ENCODE results near the gene TMEM255B. TPM values are rescaled to one million over a fixed set of nuclear protein-coding genes. Genes with fewer than 3 reads are reported as not detected.

TMEM255B gene
- total RNA-seq, 1 experiment from 2014 or later, result 4.7 TPM

DNA sequence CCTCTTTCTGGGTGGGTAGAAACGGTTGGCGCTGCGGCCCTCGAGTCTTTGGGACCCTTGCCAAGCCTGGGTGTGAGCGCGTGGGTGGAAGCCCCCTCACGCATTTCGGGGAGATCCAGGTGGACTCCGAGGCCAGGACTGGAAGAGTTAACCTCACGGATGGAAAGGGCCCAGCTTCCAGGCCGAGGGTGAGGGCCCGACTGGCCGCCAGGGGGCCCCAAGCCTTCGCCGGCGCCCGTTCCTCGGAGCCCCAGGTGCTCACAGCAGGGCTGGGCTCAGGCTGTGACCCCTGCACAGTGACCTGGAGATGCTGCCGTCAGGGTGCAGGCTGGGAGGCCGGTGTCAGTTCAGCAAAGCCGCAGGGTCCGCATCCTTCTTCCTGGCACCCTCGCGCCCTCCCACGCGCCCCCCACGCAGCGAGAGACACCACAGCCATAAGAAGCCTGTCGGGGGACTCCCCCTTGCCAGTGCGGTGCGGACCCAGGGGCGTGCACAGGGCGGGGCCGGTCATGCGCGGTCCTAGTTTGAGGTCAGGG is 34.2 kb upstream of the TMEM255B start (continued):
- TF ChIP-seq RELA (CRISPR knock-in tag; IDR thresholded peaks at IDR 0.05; ENCODE audit: borderline replicate concordance) (no peak), ZNF121 (CRISPR knock-in tag; IDR thresholded peaks at IDR 0.05) (0 out of 2 replicates have a peak, but pooled peaks have one; percentile 28), ZBTB21 (CRISPR knock-in tag; IDR thresholded peaks at IDR 0.05; ENCODE audit: borderline replicate concordance) (no peak), ELF4 (CRISPR knock-in tag; IDR thresholded peaks at IDR 0.05; ENCODE audit: low read depth) (no peak), MXD4 (CRISPR knock-in tag; IDR thresholded peaks at IDR 0.05; ENCODE audit: borderline replicate concordance) (no peak), GRHL2 (CRISPR knock-in tag; IDR thresholded peaks at IDR 0.05; ENCODE audit: insufficient replicate concordance, severe bottlenecking) (no peak), ZNF232 (CRISPR knock-in tag; IDR thresholded peaks at IDR 0.05) (no peak), SOX15 (CRISPR knock-in tag; IDR thresholded peaks at IDR 0.05) (no peak), ZNF423 (CRISPR knock-in tag; IDR thresholded peaks at IDR 0.05) (peak; percentile 100), SMAD4 (CRISPR knock-in tag; IDR thresholded peaks at IDR 0.05) (no peak), CREB1 (CRISPR knock-in tag; IDR thresholded peaks at IDR 0.05) (no peak), ZNF671 (CRISPR knock-in tag; IDR thresholded peaks at IDR 0.05) (no peak), GTF2I (CRISPR knock-in tag; conservative IDR thresholded peaks at IDR 0.05) (no peak), TEAD4 (CRISPR knock-in tag; IDR thresholded peaks at IDR 0.05) (no peak), JUN (CRISPR knock-in tag; IDR thresholded peaks at IDR 0.05) (no peak), ESRRA (CRISPR knock-in tag; IDR thresholded peaks at IDR 0.05; ENCODE audit: borderline replicate concordance) (no peak)
- TF ChIP-seq, protein P1, sequence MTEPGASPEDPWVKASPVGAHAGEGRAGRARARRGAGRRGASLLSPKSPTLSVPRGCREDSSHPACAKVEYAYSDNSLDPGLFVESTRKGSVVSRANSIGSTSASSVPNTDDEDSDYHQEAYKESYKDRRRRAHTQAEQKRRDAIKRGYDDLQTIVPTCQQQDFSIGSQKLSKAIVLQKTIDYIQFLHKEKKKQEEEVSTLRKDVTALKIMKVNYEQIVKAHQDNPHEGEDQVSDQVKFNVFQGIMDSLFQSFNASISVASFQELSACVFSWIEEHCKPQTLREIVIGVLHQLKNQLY (CRISPR knock-in tag; IDR thresholded peaks at IDR 0.05), result no peak
- TF ChIP-seq, protein P2, sequence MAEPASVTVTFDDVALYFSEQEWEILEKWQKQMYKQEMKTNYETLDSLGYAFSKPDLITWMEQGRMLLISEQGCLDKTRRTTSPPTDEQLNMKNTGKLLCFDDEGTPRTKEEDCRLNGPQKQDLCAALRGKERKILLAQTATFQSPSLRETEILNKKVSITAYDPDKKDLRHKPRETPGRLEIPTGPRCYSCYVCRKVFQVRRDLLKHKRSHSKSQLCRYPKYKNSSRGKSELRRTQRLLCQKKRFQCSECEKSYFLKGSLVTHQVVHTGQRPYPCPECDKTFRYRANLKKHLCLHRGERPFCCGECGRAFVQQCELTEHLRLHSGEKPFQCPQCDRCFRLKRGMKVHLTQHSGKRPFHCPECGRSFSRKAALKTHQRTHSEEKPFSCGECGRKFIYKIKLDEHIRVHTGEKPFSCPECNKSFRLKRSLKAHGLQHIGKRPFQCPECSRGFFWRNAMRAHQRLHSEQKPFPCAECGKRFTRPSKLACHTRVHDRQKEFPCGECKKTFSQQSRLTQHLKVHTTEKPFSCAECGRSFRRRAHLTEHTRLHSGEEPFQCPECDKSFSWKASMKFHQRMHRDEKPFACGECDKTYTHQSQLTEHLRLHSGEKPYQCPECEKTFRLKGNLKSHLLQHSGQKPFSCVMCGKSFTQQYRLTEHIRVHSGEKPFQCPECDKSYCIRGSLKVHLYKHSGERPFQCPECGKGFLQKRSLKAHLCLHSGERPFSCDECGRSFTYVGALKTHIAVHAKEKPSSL (CRISPR knock-in tag; conservative IDR thresholded peaks at IDR 0.05), result no peak
- TF ChIP-seq, protein P3, sequence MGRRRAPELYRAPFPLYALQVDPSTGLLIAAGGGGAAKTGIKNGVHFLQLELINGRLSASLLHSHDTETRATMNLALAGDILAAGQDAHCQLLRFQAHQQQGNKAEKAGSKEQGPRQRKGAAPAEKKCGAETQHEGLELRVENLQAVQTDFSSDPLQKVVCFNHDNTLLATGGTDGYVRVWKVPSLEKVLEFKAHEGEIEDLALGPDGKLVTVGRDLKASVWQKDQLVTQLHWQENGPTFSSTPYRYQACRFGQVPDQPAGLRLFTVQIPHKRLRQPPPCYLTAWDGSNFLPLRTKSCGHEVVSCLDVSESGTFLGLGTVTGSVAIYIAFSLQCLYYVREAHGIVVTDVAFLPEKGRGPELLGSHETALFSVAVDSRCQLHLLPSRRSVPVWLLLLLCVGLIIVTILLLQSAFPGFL (CRISPR knock-in tag; IDR thresholded peaks at IDR 0.05; ENCODE audit: borderline replicate concordance), result no peak
- TF ChIP-seq, protein P4, sequence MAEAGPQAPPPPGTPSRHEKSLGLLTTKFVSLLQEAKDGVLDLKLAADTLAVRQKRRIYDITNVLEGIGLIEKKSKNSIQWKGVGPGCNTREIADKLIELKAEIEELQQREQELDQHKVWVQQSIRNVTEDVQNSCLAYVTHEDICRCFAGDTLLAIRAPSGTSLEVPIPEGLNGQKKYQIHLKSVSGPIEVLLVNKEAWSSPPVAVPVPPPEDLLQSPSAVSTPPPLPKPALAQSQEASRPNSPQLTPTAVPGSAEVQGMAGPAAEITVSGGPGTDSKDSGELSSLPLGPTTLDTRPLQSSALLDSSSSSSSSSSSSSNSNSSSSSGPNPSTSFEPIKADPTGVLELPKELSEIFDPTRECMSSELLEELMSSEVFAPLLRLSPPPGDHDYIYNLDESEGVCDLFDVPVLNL (CRISPR knock-in tag; IDR thresholded peaks at IDR 0.05; ENCODE audit: borderline replicate concordance, low read depth), result no peak
- TF ChIP-seq, protein P5, sequence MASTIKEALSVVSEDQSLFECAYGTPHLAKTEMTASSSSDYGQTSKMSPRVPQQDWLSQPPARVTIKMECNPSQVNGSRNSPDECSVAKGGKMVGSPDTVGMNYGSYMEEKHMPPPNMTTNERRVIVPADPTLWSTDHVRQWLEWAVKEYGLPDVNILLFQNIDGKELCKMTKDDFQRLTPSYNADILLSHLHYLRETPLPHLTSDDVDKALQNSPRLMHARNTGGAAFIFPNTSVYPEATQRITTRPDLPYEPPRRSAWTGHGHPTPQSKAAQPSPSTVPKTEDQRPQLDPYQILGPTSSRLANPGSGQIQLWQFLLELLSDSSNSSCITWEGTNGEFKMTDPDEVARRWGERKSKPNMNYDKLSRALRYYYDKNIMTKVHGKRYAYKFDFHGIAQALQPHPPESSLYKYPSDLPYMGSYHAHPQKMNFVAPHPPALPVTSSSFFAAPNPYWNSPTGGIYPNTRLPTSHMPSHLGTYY (CRISPR knock-in tag; IDR thresholded peaks at IDR 0.05), result no peak
- TF ChIP-seq, protein P6, sequence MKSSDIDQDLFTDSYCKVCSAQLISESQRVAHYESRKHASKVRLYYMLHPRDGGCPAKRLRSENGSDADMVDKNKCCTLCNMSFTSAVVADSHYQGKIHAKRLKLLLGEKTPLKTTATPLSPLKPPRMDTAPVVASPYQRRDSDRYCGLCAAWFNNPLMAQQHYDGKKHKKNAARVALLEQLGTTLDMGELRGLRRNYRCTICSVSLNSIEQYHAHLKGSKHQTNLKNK (CRISPR knock-in tag; IDR thresholded peaks at IDR 0.05), result no peak
- TF ChIP-seq, protein P7, sequence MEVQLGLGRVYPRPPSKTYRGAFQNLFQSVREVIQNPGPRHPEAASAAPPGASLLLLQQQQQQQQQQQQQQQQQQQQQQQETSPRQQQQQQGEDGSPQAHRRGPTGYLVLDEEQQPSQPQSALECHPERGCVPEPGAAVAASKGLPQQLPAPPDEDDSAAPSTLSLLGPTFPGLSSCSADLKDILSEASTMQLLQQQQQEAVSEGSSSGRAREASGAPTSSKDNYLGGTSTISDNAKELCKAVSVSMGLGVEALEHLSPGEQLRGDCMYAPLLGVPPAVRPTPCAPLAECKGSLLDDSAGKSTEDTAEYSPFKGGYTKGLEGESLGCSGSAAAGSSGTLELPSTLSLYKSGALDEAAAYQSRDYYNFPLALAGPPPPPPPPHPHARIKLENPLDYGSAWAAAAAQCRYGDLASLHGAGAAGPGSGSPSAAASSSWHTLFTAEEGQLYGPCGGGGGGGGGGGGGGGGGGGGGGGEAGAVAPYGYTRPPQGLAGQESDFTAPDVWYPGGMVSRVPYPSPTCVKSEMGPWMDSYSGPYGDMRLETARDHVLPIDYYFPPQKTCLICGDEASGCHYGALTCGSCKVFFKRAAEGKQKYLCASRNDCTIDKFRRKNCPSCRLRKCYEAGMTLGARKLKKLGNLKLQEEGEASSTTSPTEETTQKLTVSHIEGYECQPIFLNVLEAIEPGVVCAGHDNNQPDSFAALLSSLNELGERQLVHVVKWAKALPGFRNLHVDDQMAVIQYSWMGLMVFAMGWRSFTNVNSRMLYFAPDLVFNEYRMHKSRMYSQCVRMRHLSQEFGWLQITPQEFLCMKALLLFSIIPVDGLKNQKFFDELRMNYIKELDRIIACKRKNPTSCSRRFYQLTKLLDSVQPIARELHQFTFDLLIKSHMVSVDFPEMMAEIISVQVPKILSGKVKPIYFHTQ (CRISPR knock-in tag; IDR thresholded peaks at IDR 0.05), result no peak
